ENCODE data around the gene OR4S1.
"Not testable (repeated sequence)": the region's sequence is repeated elsewhere in the genome, so short reads cannot be mapped to it uniquely, and the experiment has no call there.

DNA sequence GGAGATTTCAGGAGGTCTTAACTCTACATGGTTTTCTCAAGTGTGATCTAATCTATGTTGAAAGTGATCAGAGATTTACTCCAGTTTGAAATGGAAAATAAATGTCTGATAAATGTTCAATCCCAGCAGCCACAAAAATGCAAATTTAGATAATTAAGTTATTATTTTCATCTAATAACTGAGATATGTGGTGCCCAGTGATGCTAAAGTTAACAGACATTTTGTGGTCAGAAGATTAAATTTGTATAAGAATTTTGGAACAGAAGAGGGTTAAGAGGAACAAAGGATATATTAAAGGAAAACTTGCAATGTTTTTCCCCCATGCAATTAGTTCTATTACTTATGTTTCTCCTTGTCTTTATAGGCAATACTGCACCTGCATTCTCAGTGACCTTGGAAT lies 18.6 kb downstream of the OR4S1 start, which contains the start of gene OR4C3:
- not testable (repeated sequence) for TF ChIP-seq POLR2A (IDR thresholded peaks at IDR 0.05)
- TF ChIP-seq, protein P1, sequence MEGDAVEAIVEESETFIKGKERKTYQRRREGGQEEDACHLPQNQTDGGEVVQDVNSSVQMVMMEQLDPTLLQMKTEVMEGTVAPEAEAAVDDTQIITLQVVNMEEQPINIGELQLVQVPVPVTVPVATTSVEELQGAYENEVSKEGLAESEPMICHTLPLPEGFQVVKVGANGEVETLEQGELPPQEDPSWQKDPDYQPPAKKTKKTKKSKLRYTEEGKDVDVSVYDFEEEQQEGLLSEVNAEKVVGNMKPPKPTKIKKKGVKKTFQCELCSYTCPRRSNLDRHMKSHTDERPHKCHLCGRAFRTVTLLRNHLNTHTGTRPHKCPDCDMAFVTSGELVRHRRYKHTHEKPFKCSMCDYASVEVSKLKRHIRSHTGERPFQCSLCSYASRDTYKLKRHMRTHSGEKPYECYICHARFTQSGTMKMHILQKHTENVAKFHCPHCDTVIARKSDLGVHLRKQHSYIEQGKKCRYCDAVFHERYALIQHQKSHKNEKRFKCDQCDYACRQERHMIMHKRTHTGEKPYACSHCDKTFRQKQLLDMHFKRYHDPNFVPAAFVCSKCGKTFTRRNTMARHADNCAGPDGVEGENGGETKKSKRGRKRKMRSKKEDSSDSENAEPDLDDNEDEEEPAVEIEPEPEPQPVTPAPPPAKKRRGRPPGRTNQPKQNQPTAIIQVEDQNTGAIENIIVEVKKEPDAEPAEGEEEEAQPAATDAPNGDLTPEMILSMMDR (IDR thresholded peaks at IDR 0.05) = not testable (repeated sequence)
